Endometrial microvascular endothelial cells (primary cell): ENCODE data around the gene COPS7A. TPM values are rescaled to one million over a fixed set of nuclear protein-coding genes. Genes with fewer than 3 reads are reported as not detected.

Experiments
- in situ Hi-C: cut with HindIII; loops from 2 replicates; pipeline ENCODE4 v1.10.0; 2017; ENCODE audit warnings: low sequenced_read_pairs, low pct_unique_long_range_greater_than_20kb; ENCODE audit errors: inconsistent ontology term
- total RNA-seq: library from RNA; depleted of rRNA; stranded (reverse); fragments of >200 nt; gene quantifications from one replicate; pipeline ENCODE4 v1.2.3, GENCODE V29; 2015; ENCODE audit errors: inconsistent ontology term

The COPS7A gene
- total RNA-seq, 1 donor from 2014 or later = 69.5 TPM

GRCh38 chr12:6777386-6777785 lies 53.5 kb downstream of the COPS7A start:
- in situ Hi-C loops = no loop called here

DNA sequence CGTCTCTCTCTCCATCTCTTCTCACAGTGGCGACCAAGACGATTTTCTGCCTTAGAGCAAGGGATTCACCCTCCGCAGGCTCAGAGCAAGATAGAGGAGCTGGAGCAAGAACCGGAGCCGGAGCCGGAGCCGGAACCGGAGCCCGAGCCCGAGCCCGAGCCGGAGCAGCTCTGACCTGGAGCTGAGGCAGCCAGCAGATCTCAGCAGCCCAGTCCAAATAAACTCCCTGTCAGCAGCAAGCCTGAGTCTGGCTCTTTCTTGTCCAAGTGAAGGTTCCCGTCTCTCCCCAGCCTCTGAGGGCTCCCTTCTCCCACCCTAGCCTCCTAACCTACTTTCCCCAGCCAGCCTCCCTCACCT lies 54.3 kb downstream of the COPS7A start:
- in situ Hi-C loops = no loop called here

- in situ Hi-C loops = no loop called here
These were observed 55.0 kb downstream of the COPS7A start for GRCh38 chr12:6778574-6779550.

- in situ Hi-C loops = no loop called here
These were observed 56.0 kb downstream of the COPS7A start for GRCh38 chr12:6779708-6780432.

DNA sequence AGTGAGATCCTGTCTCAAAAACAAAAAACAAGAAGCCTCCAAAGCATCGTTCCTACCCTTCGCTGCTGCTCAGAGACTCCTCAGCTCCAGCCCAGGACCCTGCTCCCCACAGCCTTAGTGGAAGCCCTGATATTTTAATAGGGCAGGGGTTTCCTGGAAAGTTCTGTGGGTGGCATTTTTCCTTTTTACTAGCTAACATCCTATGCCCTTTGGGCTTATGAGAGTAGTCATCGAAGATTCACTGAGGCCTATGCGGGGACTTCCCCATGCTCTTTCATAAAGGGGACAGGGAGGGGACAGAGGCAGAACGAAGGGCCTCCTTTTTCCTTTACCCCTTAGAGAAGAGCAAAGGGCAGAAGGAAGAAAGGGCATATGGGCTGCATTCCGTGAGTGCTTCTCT lies 56.7 kb downstream of the COPS7A start:
- in situ Hi-C loops = no loop called here

Other genes with a start within 250 kb of the COPS7A start
- 108 TPM for gene MRPL51, start 230.8 kb upstream of the COPS7A start, total RNA-seq
- gene NCAPD2, start 229.9 kb upstream of the COPS7A start, total RNA-seq = 102 TPM
- gene GAPDH, start 189.5 kb upstream of the COPS7A start, total RNA-seq = 6,670 TPM
- 15.8 TPM for gene IFFO1, start 168.0 kb upstream of the COPS7A start, total RNA-seq
- gene NOP2, start 155.8 kb upstream of the COPS7A start, total RNA-seq = 59.6 TPM
- 202 TPM for gene CHD4, start 116.7 kb upstream of the COPS7A start, total RNA-seq
- not detected for gene LPAR5, start 88.1 kb upstream of the COPS7A start, total RNA-seq
- gene ACRBP, start 76.6 kb upstream of the COPS7A start, total RNA-seq = not detected
- gene ING4, start 60.9 kb upstream of the COPS7A start, total RNA-seq = 39.5 TPM
- 13.8 TPM for gene ZNF384, start 34.7 kb upstream of the COPS7A start, total RNA-seq
- gene PIANP, start 23.2 kb upstream of the COPS7A start, total RNA-seq = not detected
- 223 TPM for gene MLF2, start 29.1 kb downstream of the COPS7A start, total RNA-seq
- 238 TPM for gene PTMS, start 42.3 kb downstream of the COPS7A start, total RNA-seq
- 0.19 TPM for gene LAG3, start 48.5 kb downstream of the COPS7A start, total RNA-seq
- not detected for gene CD4, start 65.5 kb downstream of the COPS7A start, total RNA-seq
- gene GPR162, start 97.8 kb downstream of the COPS7A start, total RNA-seq = 0.19 TPM
- gene P3H3, start 104.4 kb downstream of the COPS7A start, total RNA-seq = 32.3 TPM
- 0.74 TPM for gene GNB3, start 116.9 kb downstream of the COPS7A start, total RNA-seq
- 50.0 TPM for gene CDCA3, start 127.2 kb downstream of the COPS7A start, total RNA-seq
- 102 TPM for gene USP5, start 128.1 kb downstream of the COPS7A start, total RNA-seq
- 1,455 TPM for gene TPI1, start 143.5 kb downstream of the COPS7A start, total RNA-seq
- gene SPSB2, start 149.3 kb downstream of the COPS7A start, total RNA-seq = 2.1 TPM
- 5.9 TPM for gene LRRC23, start 180.8 kb downstream of the COPS7A start, total RNA-seq
- gene ENO2, start 190.5 kb downstream of the COPS7A start, total RNA-seq = 9.8 TPM
- 26.8 TPM for gene ATN1, start 203.9 kb downstream of the COPS7A start, total RNA-seq
- gene RNU7-1, start 219.8 kb downstream of the COPS7A start, total RNA-seq = not detected
- gene C12orf57, start 220.0 kb downstream of the COPS7A start, total RNA-seq = 127 TPM
- 0.09 TPM for gene PTPN6, start 227.3 kb downstream of the COPS7A start, total RNA-seq
- gene PHB2, start 246.6 kb downstream of the COPS7A start, total RNA-seq = 301 TPM
- 39.9 TPM for gene EMG1, start 246.9 kb downstream of the COPS7A start, total RNA-seq